Measurements from ENCODE around the gene PRR5. TPM values are rescaled to one million over a fixed set of nuclear protein-coding genes. Genes with fewer than 3 reads are reported as not detected.
A peak's percentile ranks its signal among the peaks of the same experiment; 100 is the strongest.

The PRR5 gene
- total RNA-seq, 1 donor from 2014 or later = 20.5 TPM

DNA sequence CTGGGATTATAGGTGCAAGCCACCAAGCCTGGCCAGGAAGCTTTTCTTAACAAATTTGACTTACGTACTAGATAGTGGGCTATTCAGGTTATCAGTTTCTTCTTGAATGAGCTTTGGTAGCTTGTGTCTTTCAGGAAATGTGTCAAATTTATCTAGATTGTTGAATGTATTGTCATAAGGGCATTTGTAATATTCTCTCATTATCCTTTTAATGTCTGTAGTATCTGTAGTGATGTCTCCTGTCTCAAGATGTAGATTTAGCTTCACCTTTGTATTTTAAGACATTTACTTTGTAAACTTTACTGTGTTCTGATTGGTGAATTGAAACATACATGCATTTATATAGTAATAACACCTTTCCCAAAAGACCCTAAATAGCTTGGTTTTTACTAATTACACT, 71.1 kb downstream of the PRR5 start:
- Mint-ChIP-seq H3K4me3 (ENCODE audit: low read depth) (no peak overlapping the region), H3K27me3 (no peaks in the 10 kb centered on the region), H3K36me3 (ENCODE audit: insufficient read depth) (peaks cover 38% of the 10 kb centered on the region), H3K4me1 (ENCODE audit: low read depth) (peaks cover 2% of the 10 kb centered on the region), H3K27ac (no peak overlapping the region), H3K9me3 (ENCODE audit: low read depth) (peaks cover 19% of the 10 kb centered on the region)
- TF ChIP-seq CTCF (IDR thresholded peaks at IDR 0.05; ENCODE audit: unreplicated experiment) = no peak
- DNase-seq (ENCODE audit: low spot score, unreplicated experiment) = no peak

DNA sequence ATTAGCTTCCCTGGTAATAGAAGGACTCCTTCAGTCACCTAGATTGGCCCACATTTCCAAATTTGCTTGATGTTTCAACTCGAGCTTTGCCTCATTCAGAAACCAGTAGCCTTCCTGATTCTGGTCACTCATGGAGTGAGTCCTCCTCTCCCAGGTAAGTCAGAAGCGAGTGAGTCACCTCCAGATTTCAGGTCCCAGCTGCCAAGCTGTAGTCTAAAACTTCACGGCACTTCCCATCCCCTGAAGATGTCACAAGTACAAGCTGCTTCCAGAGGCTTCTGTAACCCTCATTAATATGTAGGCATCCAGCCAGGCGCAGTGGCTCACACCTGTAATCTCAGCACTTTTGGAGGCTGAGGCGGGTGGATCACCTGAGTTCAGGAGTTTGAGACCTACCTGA, 73.9 kb downstream of the PRR5 start:
- H3K27ac Mint-ChIP-seq = no peak overlapping the region
- H3K36me3 Mint-ChIP-seq (ENCODE audit: insufficient read depth) = peaks cover 30% of the 10 kb centered on the region
- DNase-seq (ENCODE audit: low spot score, unreplicated experiment) = no peak
- H3K9me3 Mint-ChIP-seq (ENCODE audit: low read depth) = peaks cover 15% of the 10 kb centered on the region
- TF ChIP-seq CTCF (IDR thresholded peaks at IDR 0.05; ENCODE audit: unreplicated experiment) = no peak
- H3K27me3 Mint-ChIP-seq = no peaks in the 10 kb centered on the region
- peaks cover 2% of the 10 kb centered on the region for H3K4me1 Mint-ChIP-seq (ENCODE audit: low read depth)
- H3K4me3 Mint-ChIP-seq (ENCODE audit: low read depth) = no peak overlapping the region

DNA sequence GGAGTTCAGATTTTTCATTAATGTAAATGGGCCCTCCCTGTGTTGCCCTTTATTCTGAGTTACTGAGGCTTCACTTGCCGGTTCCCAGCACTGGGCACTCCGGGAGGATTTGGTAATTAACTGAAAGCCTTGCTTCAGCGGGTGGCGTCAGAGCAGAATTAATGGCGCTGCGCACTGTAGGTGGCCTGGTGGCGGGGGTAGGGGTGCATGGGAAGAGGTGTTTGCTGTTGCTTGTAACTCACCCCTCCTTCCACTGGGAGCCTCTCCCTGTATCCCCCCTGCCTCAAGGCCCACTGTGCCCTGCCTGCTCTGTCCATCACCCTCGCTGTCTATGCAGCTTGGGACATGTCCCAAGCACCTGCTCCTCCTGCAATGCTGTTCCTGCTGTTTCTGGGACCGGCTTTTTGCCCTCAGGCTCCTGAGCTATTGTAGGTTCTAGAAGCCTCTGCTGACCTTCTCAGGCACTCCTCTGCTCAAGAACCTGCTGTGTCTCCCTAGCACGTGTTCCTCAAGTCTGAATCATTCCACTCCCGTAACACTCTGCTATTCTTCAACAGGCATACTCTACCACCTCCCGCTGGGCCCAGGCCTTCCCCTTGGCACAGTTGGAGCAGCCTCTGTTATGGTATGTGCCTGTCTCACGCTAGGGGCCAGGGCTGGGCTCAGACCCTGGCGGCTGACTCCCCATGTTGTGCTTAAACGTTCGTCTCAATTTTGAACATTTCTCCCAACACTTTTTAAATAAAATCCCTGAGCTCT, 74.8 kb downstream of the PRR5 start:
- DNase-seq (ENCODE audit: low spot score, unreplicated experiment) = no peak
- H3K27ac Mint-ChIP-seq = peak overlapping the region; percentile 54

DNA sequence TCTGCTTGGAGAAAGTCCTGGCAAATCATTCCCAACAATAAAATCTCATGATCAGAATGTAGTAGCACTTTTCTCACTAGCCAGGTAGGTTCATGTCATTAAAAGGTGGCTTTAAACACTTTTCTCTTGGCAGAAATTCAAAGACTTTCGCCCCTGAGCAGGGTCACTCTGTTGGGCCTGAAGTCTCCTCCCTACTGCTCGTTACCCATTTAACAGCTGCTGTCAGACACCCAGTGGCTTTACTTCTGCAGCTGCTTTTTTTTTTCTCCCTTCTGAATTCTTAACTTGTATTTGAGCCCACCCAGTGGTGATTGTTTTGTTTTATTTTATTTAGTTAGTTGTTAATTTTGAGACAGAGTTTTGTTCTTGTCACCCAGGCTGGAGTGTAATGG, 75.4 kb downstream of the PRR5 start:
- Mint-ChIP-seq H3K27me3 (no peaks in the 10 kb centered on the region), H3K4me3 (ENCODE audit: low read depth) (no peak overlapping the region), H3K27ac (no peak overlapping the region), H3K4me1 (ENCODE audit: low read depth) (peaks cover 2% of the 10 kb centered on the region), H3K36me3 (ENCODE audit: insufficient read depth) (peaks cover 26% of the 10 kb centered on the region), H3K9me3 (ENCODE audit: low read depth) (peaks cover 11% of the 10 kb centered on the region)
- no peak for DNase-seq (ENCODE audit: low spot score, unreplicated experiment)
- no peak for TF ChIP-seq CTCF (IDR thresholded peaks at IDR 0.05; ENCODE audit: unreplicated experiment)

More for the DNA sequence above, 74.8 kb downstream of the PRR5 start:
- Mint-ChIP-seq H3K36me3 (ENCODE audit: insufficient read depth) (peaks cover 29% of the 10 kb centered on the region), H3K4me1 (ENCODE audit: low read depth) (peaks cover 2% of the 10 kb centered on the region), H3K9me3 (ENCODE audit: low read depth) (peaks cover 14% of the 10 kb centered on the region), H3K27me3 (no peaks in the 10 kb centered on the region), H3K4me3 (ENCODE audit: low read depth) (no peak overlapping the region)
- TF ChIP-seq CTCF (IDR thresholded peaks at IDR 0.05; ENCODE audit: unreplicated experiment) = no peak

- Mint-ChIP-seq H3K27me3 (no peaks in the 10 kb centered on the region), H3K9me3 (ENCODE audit: low read depth) (no peaks in the 10 kb centered on the region), H3K4me3 (ENCODE audit: low read depth) (no peak overlapping the region), H3K36me3 (ENCODE audit: insufficient read depth) (peaks cover 15% of the 10 kb centered on the region), H3K27ac (no peak overlapping the region), H3K4me1 (ENCODE audit: low read depth) (peaks cover 2% of the 10 kb centered on the region)
- no peak for TF ChIP-seq CTCF (IDR thresholded peaks at IDR 0.05; ENCODE audit: unreplicated experiment)
- no peak for DNase-seq (ENCODE audit: low spot score, unreplicated experiment)
These were observed 79.0 kb downstream of the PRR5 start for GRCh38 chr22:44780876-44781449.
